Fibroblast of skin of abdomen (primary cell): ENCODE results near the gene PUM1.
A peak's percentile ranks its signal among the peaks of the same experiment; 100 is the strongest.

ENCODE experiments used
- DNase-seq: peaks from one replicate; pipeline ENCODE4 v3.0.0-alpha.2; 2013

PUM1 gene

GRCh38 chr1:30904962-30905335, 160.6 kb downstream of the PUM1 start:
- DNase-seq, result no peak

- DNase-seq, result no peak
Measured at GRCh38 chr1:30904191-30904961, 161.1 kb downstream of the PUM1 start.

GRCh38 chr1:30903343-30904034, 162.0 kb downstream of the PUM1 start:
- no peak for DNase-seq

GRCh38 chr1:30902593-30903290, 162.8 kb downstream of the PUM1 start:
- no peak for DNase-seq

DNA sequence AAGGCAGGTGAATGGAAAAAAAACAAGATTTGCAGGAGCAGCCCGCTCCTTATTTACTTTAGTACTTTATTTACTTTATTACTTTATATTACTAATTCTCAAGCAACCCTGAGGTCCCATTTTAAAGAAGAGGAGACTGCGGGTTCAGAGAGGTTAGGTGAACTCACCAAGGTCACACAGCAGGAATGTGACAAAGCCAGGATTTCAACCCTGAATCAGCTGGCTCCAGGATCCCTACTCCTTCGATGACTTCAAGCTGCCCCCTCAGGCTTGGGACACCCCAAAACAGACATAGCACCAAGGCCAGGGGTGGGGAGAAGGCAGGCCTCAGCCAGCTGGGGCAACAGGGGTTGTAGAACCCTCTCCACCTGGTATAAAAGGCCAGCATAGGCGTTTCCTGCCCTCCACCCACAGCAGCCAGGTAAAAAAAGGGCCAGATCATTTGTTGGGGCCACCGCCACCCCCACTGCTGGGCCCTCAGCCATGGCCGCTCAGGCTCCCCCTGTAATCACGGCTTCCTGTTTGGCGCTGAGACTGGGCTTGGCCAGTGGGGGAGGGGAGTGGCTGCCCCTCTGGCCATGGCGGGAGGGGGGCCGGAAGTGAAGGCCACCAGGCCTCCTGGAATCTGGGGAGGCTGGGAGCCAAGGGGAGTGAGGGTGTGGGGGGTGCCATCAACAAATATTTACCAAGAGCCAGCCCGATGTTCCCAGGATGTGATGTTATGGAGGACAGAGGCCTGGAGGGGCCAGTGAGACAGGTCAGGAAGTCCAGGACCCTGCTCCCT, 163.5 kb downstream of the PUM1 start:
- DNase-seq, result no peak

DNA sequence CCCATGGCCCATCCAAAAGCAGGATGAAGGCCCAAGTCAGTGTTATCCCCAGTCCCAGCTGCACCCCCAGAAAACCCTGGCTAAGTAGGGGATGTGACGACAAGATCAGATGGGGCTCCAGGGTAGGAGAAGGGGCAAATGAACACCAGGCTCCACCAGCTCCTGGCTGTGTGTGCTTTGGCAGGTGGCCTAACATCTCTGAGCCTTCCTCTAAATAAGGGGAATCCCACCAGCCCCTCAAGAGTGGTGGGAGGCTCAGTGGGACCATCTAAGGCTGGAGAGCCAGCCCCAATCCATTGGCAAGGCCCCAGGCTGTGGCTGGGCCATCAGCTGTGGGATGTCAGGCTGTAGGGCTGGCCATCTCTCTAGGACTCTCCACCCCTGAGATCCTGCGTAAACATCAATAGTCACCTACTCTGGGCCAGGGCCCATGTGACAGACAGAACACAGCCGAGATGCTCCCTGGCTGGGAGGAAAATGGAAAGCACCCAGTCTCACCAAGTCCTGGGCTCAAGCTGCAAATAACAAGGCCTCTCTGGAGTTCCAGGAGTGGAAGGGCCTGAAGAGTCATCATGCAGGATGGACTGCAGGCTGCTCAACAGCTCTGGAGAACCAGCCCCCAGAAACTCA, 164.5 kb downstream of the PUM1 start:
- DNase-seq, result no peak

DNA sequence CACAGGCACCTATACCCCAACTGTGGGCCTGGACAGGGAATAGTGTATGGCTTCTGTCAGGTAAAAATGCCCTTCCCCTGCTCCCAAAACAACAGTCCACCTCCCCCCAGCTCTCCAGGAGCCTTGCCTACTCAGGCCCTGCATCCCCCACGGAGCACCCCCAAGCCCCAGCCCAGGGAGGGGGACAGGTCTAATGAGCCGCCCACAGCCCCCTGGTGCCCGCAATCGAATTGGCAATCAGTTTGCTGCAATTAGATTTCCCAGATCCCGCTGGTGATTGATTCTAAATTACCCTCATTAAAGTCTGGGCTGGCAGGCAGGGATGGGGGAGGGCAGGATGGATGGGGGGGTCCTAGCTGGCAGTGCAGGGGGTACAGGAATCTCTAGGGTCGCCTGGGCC, 165.0 kb downstream of the PUM1 start:
- no peak for DNase-seq

DNA sequence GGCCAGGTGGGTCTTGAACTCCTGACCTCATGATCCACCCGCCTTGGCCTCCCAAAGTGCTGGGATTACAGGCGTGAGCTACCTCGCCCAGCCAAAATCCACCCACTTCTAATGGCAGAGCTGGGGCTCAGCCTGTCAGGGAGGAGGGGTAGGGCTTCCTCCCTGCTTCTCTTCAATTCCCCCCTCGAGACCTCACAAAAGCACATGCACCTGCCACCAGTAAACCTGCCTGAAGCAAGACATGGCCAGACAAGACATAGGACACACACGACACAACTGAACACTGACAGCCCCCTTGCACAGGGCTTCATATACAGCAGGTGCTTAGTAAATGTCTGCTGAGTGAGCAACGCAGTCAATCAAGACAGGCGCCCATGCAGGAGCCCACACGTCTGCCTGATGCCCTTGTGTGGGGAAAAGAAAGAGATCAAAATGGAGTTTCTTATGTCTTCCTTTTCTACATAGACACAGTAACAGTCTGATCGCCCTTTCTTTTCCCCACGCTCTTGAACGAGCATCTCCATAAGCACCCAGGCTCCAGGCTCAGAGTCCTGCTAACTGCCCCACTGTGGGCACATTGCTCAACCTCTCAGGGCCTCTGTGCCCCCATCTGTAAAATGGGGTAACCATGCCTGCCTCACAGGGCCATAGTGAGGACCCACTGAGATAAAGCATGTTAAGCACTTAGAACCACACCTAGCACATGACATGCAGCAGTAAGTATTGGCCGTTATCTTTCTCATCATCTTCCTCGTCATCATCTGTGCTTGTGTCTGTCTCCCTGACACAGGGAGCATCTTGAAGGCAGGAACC, 165.7 kb downstream of the PUM1 start:
- DNase-seq, result no peak

GRCh38 chr1:30898031-30898815, 167.3 kb downstream of the PUM1 start:
- DNase-seq, result no peak

DNA sequence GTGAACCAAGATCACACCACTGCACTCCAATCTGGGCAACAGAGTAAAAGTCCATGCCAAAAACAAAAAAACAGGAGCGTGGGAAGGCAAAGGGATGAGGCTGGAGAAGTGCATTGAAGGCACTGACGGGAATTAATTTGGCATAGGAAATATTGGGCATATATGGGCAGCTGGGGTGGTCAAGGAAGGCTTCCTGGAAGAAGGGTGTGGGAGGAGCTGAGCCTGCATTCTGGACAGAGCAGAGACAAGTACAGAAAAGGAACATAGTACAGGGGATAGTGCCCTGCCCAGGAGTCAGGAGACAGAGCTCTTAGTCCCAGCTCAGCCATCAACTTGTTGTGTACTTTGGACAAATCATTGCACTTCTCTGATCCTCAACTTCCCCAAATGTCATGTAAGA, 168.6 kb downstream of the PUM1 start:
- no peak for DNase-seq

DNA sequence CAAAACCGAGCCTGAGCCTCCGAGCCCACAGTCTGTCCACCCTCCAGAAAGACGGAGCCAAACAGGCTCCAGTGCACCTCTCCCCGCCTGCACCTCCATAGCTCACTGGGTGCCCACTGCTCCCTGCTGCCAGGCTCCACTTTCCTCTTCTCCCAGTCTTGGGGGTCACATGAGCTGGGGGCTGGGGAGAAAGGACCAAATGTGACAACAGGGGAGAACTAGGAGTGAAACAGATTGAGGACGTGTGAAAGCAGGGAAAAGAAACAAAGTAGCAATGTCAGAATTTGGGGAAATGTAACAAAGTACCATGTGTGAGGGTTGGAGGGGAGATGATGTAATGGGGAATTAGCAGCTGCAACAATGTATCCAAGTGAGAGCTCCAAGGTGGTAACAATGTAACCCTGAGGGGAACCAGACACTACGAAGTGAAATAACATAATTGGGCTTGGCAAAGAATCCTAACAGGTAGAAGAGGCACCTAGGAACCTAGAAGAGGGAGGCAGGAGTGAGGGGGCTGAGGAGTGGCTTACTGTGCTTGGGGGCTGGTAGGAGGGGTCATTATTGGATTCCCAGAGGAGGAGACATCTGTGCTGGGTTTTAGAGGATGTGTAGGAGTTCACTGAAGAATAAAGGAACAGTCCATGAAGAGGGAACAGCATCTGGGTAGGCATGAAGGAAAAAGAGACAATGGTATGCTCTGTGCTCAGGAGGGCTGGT, 169.4 kb downstream of the PUM1 start:
- DNase-seq, result peak; percentile 65

- DNase-seq, result peak; percentile 48
Measured at GRCh38 chr1:30895382-30895943, 170.1 kb downstream of the PUM1 start.

- DNase-seq, result no peak
Measured at GRCh38 chr1:30894508-30894973, 171.0 kb downstream of the PUM1 start.

GRCh38 chr1:30893776-30894507, 171.6 kb downstream of the PUM1 start:
- DNase-seq, result no peak

GRCh38 chr1:30892671-30893073, 172.8 kb downstream of the PUM1 start:
- no peak for DNase-seq

GRCh38 chr1:30891227-30891552, 174.3 kb downstream of the PUM1 start:
- no peak for DNase-seq

- DNase-seq, result no peak
Measured at GRCh38 chr1:30890502-30891226, 174.9 kb downstream of the PUM1 start.

GRCh38 chr1:30889511-30889910, 176.0 kb downstream of the PUM1 start:
- DNase-seq, result peak; percentile 72
